CD14-positive monocyte (primary cell): ENCODE data around the gene EXOC3L1. TPM values are rescaled to one million over a fixed set of nuclear protein-coding genes. Genes with fewer than 3 reads are reported as not detected.
A peak's percentile ranks its signal among the peaks of the same experiment; 100 is the strongest.

Experiments used
- DNase-seq, 3 donors: peaks; one replicate each; pipeline ENCODE4 v3.0.0-alpha.2; 2011 to 2022
- H2AFZ ChIP-seq: 2 replicates; pipeline ENCODE4 v1.6.0; 2012; ENCODE audit warnings: mild to moderate bottlenecking, low read depth, low read length, inconsistent platforms; ENCODE audit not compliant: insufficient read depth, poor library complexity, severe bottlenecking
- H3K27ac ChIP-seq, 2 donors: 1 replicate in 1 of 2; 2 replicates in 1 of 2; pipeline ENCODE4 v1.5.1; 2012 to 2013; ENCODE audit warnings: low read length in 2 of 2, control low read depth in 1 of 2, inconsistent platforms in 1 of 2, low read depth in 1 of 2, mild to moderate bottlenecking in 1 of 2
- H3K27me3 ChIP-seq, 2 donors: one replicate each; pipeline versions ENCODE4 v1.6.0 to v1.6.1; 2011 to 2013; ENCODE audit warnings: low read length in 2 of 2; ENCODE audit not compliant: control insufficient read depth in 2 of 2, insufficient read depth in 2 of 2
- H3K36me3 ChIP-seq, 2 donors: replicated peaks in 1 of 2; 1 replicate in 1 of 2; 2 replicates in 1 of 2; pipeline versions ENCODE4 v1.5.1 to v1.6.1; 2012 to 2013; ENCODE audit warnings: low read length in 2 of 2, control low read depth in 1 of 2, inconsistent platforms in 1 of 2, mild to moderate bottlenecking in 1 of 2; ENCODE audit not compliant: insufficient read depth in 2 of 2, control insufficient read depth in 1 of 2
- H3K4me1 ChIP-seq, 2 donors: 1 replicate in 1 of 2; 2 replicates in 1 of 2; pipeline versions ENCODE4 v1.5.1 to v1.6.1; 2012 to 2013; ENCODE audit warnings: low read length in 2 of 2, control low read depth in 1 of 2, inconsistent platforms in 1 of 2, mild to moderate bottlenecking in 1 of 2, moderate library complexity in 1 of 2; ENCODE audit not compliant: insufficient read depth in 2 of 2, control insufficient read depth in 1 of 2
- H3K4me2 ChIP-seq: replicated peaks from 2 replicates; pipeline ENCODE3; 2012; ENCODE audit warnings: low read length, moderate library complexity, mild to moderate bottlenecking; ENCODE audit not compliant: poor library complexity, severe bottlenecking; ENCODE audit errors: extremely low read depth
- H3K4me3 ChIP-seq, 3 experiments: fragments of 200-600 bp in 1 of 3; sonication (generic) in 1 of 3; replicated peaks in 1 of 3; 1 replicate in 2 of 3; 2 replicates in 1 of 3; pipeline ENCODE4 v1.5.1; 2011 to 2013; ENCODE audit warnings: low read length in 3 of 3, mild to moderate bottlenecking in 3 of 3, control low read depth in 2 of 3, low read depth in 2 of 3, inconsistent platforms in 1 of 3, moderate library complexity in 1 of 3
- H3K79me2 ChIP-seq: 2 replicates; pipeline ENCODE4 v1.6.0; 2012; ENCODE audit warnings: mild to moderate bottlenecking, control low read depth, inconsistent platforms, low read length, moderate library complexity; ENCODE audit not compliant: insufficient read depth
- H3K9ac ChIP-seq: 2 replicates; pipeline ENCODE4 v1.6.0; 2017; ENCODE audit warnings: low read length, mild to moderate bottlenecking; ENCODE audit not compliant: insufficient read depth, poor library complexity, severe bottlenecking
- H3K9me3 ChIP-seq, 2 donors: replicated peaks in 1 of 2; 1 replicate in 1 of 2; 2 replicates in 1 of 2; pipeline versions ENCODE4 v1.5.1 to v1.6.1; 2012 to 2013; ENCODE audit warnings: low read length in 2 of 2, control low read depth in 1 of 2; ENCODE audit not compliant: control insufficient read depth in 1 of 2, insufficient read depth in 1 of 2
- H4K20me1 ChIP-seq: 2 replicates; pipeline ENCODE4 v1.6.0; 2012; ENCODE audit warnings: mild to moderate bottlenecking, low read length, control low read depth, moderate library complexity; ENCODE audit not compliant: insufficient read depth
- H3K27ac Mint-ChIP-seq, 7 donors: one replicate each; pipeline ENCODE4 v1.8.0; 2020; ENCODE audit warnings: mild to moderate bottlenecking in 7 of 7, mixed read lengths in 7 of 7, moderate library complexity in 6 of 7, inconsistent platforms in 2 of 7
- H3K27me3 Mint-ChIP-seq, 3 donors: one replicate each; pipeline ENCODE4 v1.8.0; 2021 to 2022; ENCODE audit warnings: low read depth in 3 of 3, mild to moderate bottlenecking in 3 of 3, mixed read lengths in 3 of 3, moderate library complexity in 3 of 3, inconsistent platforms in 1 of 3
- H3K36me3 Mint-ChIP-seq, 2 donors: one replicate each; pipeline ENCODE4 v1.8.0; 2020; ENCODE audit warnings: mixed read lengths in 2 of 2, inconsistent platforms in 1 of 2, mild to moderate bottlenecking in 1 of 2
- H3K4me1 Mint-ChIP-seq: one replicate; pipeline ENCODE4 v1.8.0; 2020; ENCODE audit warnings: mild to moderate bottlenecking, mixed read lengths
- H3K4me3 Mint-ChIP-seq, 2 donors: one replicate each; pipeline ENCODE4 v1.8.0; 2020; ENCODE audit warnings: mild to moderate bottlenecking in 2 of 2, mixed read lengths in 2 of 2, moderate library complexity in 1 of 2
- H3K9me3 Mint-ChIP-seq, 7 donors: one replicate each; pipeline ENCODE4 v1.8.0; 2020 to 2022; ENCODE audit warnings: mixed read lengths in 7 of 7, mild to moderate bottlenecking in 6 of 7, moderate library complexity in 6 of 7, inconsistent platforms in 2 of 7
- WGBS: methylation state at CpG from one replicate; pipeline ENCODE4 v1.1.5; 2013; ENCODE audit warnings: missing lambda C conversion rate; ENCODE audit not compliant: insufficient coverage; 5-methylcytosine and 5-hydroxymethylcytosine counted together
- intact Hi-C, 2 donors: fragments of 100-400 bp; cut with micrococcal nuclease; formaldehyde crosslinking; loops; one replicate each; pipeline versions ENCODE4 v1.15.0 to v1.15.1; 2023
- polyA plus RNA-seq, 3 donors: library from polyadenylated mRNA; depleted of rRNA in 1 of 3; unstranded in 2 of 3; stranded (reverse) in 1 of 3; fragments of 300-500 nt in 2 of 3; fragments of >200 nt in 1 of 3; fragmentation: Illumina TruSeq in 2 of 3; gene quantifications; 1 replicate in 2 of 3; 2 replicates in 1 of 3; pipeline ENCODE4 v1.2.3, GENCODE V29; 2012 to 2021
- TF ChIP-seq, protein P1 (sequence below): fragments of 200-600 bp; IDR thresholded peaks from one replicate; pipeline ENCODE4 v1.8.0; 2022; ENCODE audit warnings: antibody characterized with exemption, mild to moderate bottlenecking

The EXOC3L1 gene
- polyA plus RNA-seq, 3 donors = 2.8 to 3.7 (median 3.0) TPM

DNA sequence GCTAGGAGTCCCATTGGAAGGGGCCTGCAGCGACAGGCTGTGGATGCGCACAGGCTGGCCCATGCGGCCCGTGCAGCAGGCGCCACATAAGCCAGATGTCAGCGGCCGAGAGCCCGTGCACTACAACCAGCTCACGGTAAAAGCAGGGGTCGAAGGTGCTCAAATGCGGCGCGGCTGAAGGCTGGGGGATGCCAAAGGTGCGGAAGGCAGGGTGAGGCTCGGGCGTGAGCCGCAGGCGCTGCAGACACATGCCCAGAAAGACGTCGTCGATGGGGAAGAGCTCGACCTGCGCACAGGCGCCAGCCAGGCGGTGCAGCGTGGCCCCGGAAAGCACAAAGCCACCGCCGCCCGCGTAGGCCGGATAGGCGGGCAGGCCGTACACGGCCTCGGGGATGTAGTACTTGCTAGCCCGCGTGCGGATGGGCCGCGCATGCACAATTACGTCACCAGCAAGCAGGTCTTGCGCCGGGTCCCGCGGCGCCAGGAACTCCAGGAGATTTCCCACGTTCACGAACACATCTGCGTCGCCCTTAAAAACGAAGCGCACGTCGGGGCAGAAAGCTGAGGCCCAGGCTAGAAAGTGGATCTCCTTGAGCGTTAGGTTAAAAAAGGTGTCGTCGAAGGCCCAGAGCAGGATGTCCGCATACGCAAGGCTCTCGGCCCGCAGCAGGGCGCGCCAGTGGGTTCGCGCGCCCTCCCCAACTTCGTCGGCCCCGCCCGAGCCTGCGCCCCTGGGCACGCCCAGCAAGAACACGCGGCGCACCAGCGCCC is 40.5 kb downstream of the EXOC3L1 start:
- Histone ChIP-seq H3K36me3 (peaks cover 45 to 48% of the 10 kb centered on the region in 2 donors), H3K4me1 (peaks cover 8 to 17% of the 10 kb centered on the region in 2 donors), H3K9ac (no peak overlapping the region), H3K4me2 (peak overlapping the region; percentile 66), H3K9me3 (peaks cover 9 to 18% of the 10 kb centered on the region in 2 donors), H3K4me3 (no peak overlapping the region), H3K79me2 (no peaks in the 10 kb centered on the region), H3K27me3 (peaks cover 13 to 50% of the 10 kb centered on the region in 2 donors), H4K20me1 (peaks cover 86% of the 10 kb centered on the region), H3K27ac (no peak overlapping the region), H2AFZ (no peak overlapping the region)
- TF ChIP-seq, protein P1, sequence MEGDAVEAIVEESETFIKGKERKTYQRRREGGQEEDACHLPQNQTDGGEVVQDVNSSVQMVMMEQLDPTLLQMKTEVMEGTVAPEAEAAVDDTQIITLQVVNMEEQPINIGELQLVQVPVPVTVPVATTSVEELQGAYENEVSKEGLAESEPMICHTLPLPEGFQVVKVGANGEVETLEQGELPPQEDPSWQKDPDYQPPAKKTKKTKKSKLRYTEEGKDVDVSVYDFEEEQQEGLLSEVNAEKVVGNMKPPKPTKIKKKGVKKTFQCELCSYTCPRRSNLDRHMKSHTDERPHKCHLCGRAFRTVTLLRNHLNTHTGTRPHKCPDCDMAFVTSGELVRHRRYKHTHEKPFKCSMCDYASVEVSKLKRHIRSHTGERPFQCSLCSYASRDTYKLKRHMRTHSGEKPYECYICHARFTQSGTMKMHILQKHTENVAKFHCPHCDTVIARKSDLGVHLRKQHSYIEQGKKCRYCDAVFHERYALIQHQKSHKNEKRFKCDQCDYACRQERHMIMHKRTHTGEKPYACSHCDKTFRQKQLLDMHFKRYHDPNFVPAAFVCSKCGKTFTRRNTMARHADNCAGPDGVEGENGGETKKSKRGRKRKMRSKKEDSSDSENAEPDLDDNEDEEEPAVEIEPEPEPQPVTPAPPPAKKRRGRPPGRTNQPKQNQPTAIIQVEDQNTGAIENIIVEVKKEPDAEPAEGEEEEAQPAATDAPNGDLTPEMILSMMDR = no peak
- H3K36me3 Mint-ChIP-seq = peaks cover 51 to 54% of the 10 kb centered on the region in 2 donors
- H3K4me3 Mint-ChIP-seq = peak overlapping the region in 1 of 2 donors; percentile 66
- intact Hi-C loops = no loop called here
- DNase-seq = no peak
- peaks cover 7 to 19% (median 12%) of the 10 kb centered on the region in 7 donors for H3K9me3 Mint-ChIP-seq
- peaks cover 13% of the 10 kb centered on the region for H3K4me1 Mint-ChIP-seq
- H3K27ac Mint-ChIP-seq = peak overlapping the region in 1 of 7 donors; percentile 68
- WGBS = 80% methylated on average over 77 of the region's 77 CpGs
- H3K27me3 Mint-ChIP-seq = peaks cover 37 to 57% (median 51%) of the 10 kb centered on the region in 3 donors

DNA sequence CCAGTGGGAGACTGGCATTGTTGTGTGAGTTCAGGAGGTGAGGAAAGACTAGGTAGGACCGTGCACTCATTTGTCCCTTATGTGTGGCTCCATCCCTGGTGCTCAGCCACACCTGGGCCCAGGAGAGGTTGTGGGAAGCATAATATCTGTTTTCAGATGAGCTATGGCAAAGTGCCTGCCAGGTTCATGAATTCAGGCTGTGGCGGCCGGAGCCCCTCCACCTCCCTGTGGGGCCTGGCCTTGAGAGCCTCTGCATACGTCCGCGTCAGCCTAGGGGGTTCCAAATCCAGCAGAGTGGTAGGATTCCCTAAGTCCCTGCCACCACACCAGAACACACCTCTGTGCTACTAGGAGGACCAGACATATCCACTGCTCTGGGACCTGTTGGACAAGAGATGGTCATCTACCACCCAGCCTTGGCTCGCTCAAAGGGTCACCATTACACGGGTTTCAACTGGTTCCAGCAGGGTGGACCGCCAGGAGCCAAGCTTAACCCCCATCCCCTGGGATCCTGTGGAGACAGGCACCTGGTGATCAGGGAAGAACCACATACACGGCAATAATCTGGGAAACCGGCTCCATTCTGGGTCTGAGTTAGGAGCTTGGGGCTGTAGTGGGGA is 41.2 kb downstream of the EXOC3L1 start:
- Histone ChIP-seq H3K4me1 (peaks cover 8 to 17% of the 10 kb centered on the region in 2 donors), H3K27me3 (peaks cover 13 to 45% of the 10 kb centered on the region in 2 donors), H3K4me3 (no peak overlapping the region), H3K79me2 (no peaks in the 10 kb centered on the region), H3K36me3 (peaks cover 51 to 55% of the 10 kb centered on the region in 2 donors), H3K9ac (no peak overlapping the region), H3K4me2 (no peak overlapping the region), H4K20me1 (peaks cover 85% of the 10 kb centered on the region), H2AFZ (no peak overlapping the region), H3K9me3 (peaks cover 9 to 18% of the 10 kb centered on the region in 2 donors), H3K27ac (no peak overlapping the region)
- H3K9me3 Mint-ChIP-seq = peaks cover 7 to 18% (median 12%) of the 10 kb centered on the region in 7 donors
- H3K27me3 Mint-ChIP-seq = peaks cover 37 to 50% (median 44%) of the 10 kb centered on the region in 3 donors
- TF ChIP-seq, protein P1 = no peak
- peak overlapping the region in 1 of 2 donors; percentile 66 for H3K4me3 Mint-ChIP-seq
- intact Hi-C loops = no loop called here
- 100% methylated on average over 9 of the region's 11 CpGs for WGBS
- H3K36me3 Mint-ChIP-seq = peaks cover 55 to 57% of the 10 kb centered on the region in 2 donors
- DNase-seq = no peak
- peaks cover 8% of the 10 kb centered on the region for H3K4me1 Mint-ChIP-seq
- no peak overlapping the region for H3K27ac Mint-ChIP-seq
